GM23338 (cell line): ENCODE results near the gene TXNRD1. TPM values are rescaled to one million over a fixed set of nuclear protein-coding genes. Genes with fewer than 3 reads are reported as not detected.

Source experiments
- ATAC-seq: fragments of 200-7000 bp; cut with Tn5 transposase; 3 replicates; pipeline ENCODE4 v1.9.1; 2020
- DNase-seq: peaks from one replicate; pipeline ENCODE4 v3.0.0-alpha.2; 2015; ENCODE audit warnings: low spot score
- H2AFZ ChIP-seq: fragments of 200-600 bp; sonication (generic); 2 replicates; pipeline ENCODE4 v1.8.0; 2016; ENCODE audit warnings: antibody characterized with exemption, mild to moderate bottlenecking, moderate library complexity
- H3F3A ChIP-seq: fragments of 200-600 bp; sonication (generic); replicated peaks from 2 replicates; pipeline ENCODE4 v1.8.0; 2017; ENCODE audit warnings: antibody characterized with exemption, mixed run types, low read depth
- H3K27ac ChIP-seq: fragments of 200-600 bp; sonication (generic); 2 replicates; pipeline ENCODE4 v1.6.1; 2016; ENCODE audit warnings: low read depth
- H3K27me3 ChIP-seq: fragments of 200-600 bp; sonication (generic); 2 replicates; pipeline ENCODE4 v1.8.0; 2016; ENCODE audit warnings: mild to moderate bottlenecking, mixed run types, moderate library complexity; ENCODE audit not compliant: insufficient read depth
- H3K36me3 ChIP-seq: fragments of 200-600 bp; sonication (generic); 2 replicates; pipeline ENCODE4 v1.8.0; 2016; ENCODE audit warnings: mild to moderate bottlenecking; ENCODE audit not compliant: insufficient read depth
- H3K4me1 ChIP-seq: fragments of 200-600 bp; sonication (generic); 2 replicates; pipeline ENCODE4 v1.8.0; 2016; ENCODE audit warnings: mild to moderate bottlenecking, moderate library complexity; ENCODE audit not compliant: insufficient read depth
- H3K4me2 ChIP-seq: fragments of 200-600 bp; sonication (generic); 2 replicates; pipeline ENCODE4 v1.7.1; 2017; ENCODE audit warnings: mixed run types
- H3K4me3 ChIP-seq: fragments of 200-600 bp; sonication (generic); 2 replicates; pipeline ENCODE4 v1.6.1; 2016; ENCODE audit warnings: mixed run types
- H3K79me2 ChIP-seq: fragments of 200-600 bp; sonication (generic); replicated peaks from 2 replicates; pipeline ENCODE4 v1.8.0; 2017; ENCODE audit warnings: mild to moderate bottlenecking; ENCODE audit not compliant: insufficient read depth
- H3K9me2 ChIP-seq: fragments of 200-600 bp; sonication (generic); 2 replicates; pipeline ENCODE4 v1.8.0; 2017; ENCODE audit not compliant: insufficient read depth
- H4K20me1 ChIP-seq: fragments of 200-600 bp; sonication (generic); replicated peaks from 2 replicates; pipeline ENCODE4 v1.8.0; 2017; ENCODE audit warnings: mild to moderate bottlenecking; ENCODE audit not compliant: insufficient read depth
- H3K27ac Mint-ChIP-seq: 2 replicates; pipeline ENCODE4 v1.8.0; 2020; ENCODE audit warnings: inconsistent platforms, mild to moderate bottlenecking, moderate library complexity, mixed read lengths
- H3K27me3 Mint-ChIP-seq: 3 replicates; pipeline ENCODE4 v1.8.0; 2022; ENCODE audit warnings: low read depth, mild to moderate bottlenecking, moderate library complexity, mixed read lengths, inconsistent platforms; ENCODE audit not compliant: insufficient read depth, poor library complexity
- H3K36me3 Mint-ChIP-seq: 3 replicates; pipeline ENCODE4 v1.8.0; 2021; ENCODE audit warnings: low read depth, mild to moderate bottlenecking, inconsistent platforms, moderate library complexity, mixed read lengths
- H3K4me1 Mint-ChIP-seq: 3 replicates; pipeline ENCODE4 v1.8.0; 2020; ENCODE audit warnings: mild to moderate bottlenecking, inconsistent platforms, mixed read lengths
- H3K4me3 Mint-ChIP-seq: 3 replicates; pipeline ENCODE4 v1.8.0; 2021; ENCODE audit warnings: moderate library complexity, mild to moderate bottlenecking, inconsistent platforms, mixed read lengths
- H3K9me3 Mint-ChIP-seq: 3 replicates; pipeline ENCODE4 v1.8.0; 2020; ENCODE audit warnings: moderate library complexity, mild to moderate bottlenecking, inconsistent platforms, mixed read lengths
- CREB1 ChIP-seq: fragments of 250-450 bp; sonication (Bioruptor Pico); IDR thresholded peaks from 2 replicates; pipeline ENCODE4 v1.5.0; 2020; ENCODE audit warnings: low read depth, mild to moderate bottlenecking, moderate library complexity
- CTCF ChIP-seq, 2 experiments: fragments of 200-600 bp in 1 of 2; sonication (generic) in 1 of 2; conservative IDR thresholded peaks; 2 replicates each; pipeline versions ENCODE4 v1.5.1 to v1.6.1; 2016 to 2017; ENCODE audit warnings: antibody characterized with exemption in 2 of 2, low read depth in 2 of 2, mild to moderate bottlenecking in 2 of 2, moderate library complexity in 1 of 2
- ETS1 ChIP-seq: IDR thresholded peaks from 2 replicates; pipeline ENCODE4 v1.6.1; 2016; ENCODE audit warnings: antibody characterized with exemption
- EZH2 ChIP-seq: fragments of 200-600 bp; sonication (generic); IDR thresholded peaks from one replicate; pipeline ENCODE4 v1.8.0; 2017; ENCODE audit warnings: antibody characterized with exemption, mild to moderate bottlenecking, low read depth; ENCODE audit not compliant: unreplicated experiment
- EZH2phosphoT487 ChIP-seq: fragments of 200-600 bp; sonication (generic); IDR thresholded peaks from one replicate; pipeline ENCODE4 v1.8.1; 2018; ENCODE audit warnings: antibody characterized with exemption; ENCODE audit not compliant: unreplicated experiment
- JUNB ChIP-seq: IDR thresholded peaks from one replicate; pipeline ENCODE4 v1.6.1; 2016; ENCODE audit warnings: antibody characterized with exemption; ENCODE audit not compliant: unreplicated experiment
- NANOG ChIP-seq: IDR thresholded peaks from 2 replicates; pipeline ENCODE4 v1.6.1; 2016; ENCODE audit warnings: antibody characterized with exemption, borderline replicate concordance
- POLR2AphosphoS5 ChIP-seq: IDR thresholded peaks from 2 replicates; pipeline ENCODE4 v1.6.1; 2016; ENCODE audit warnings: antibody characterized with exemption, low read depth
- REST ChIP-seq: IDR thresholded peaks from one replicate; pipeline ENCODE4 v1.6.1; 2018; ENCODE audit warnings: antibody characterized with exemption; ENCODE audit not compliant: unreplicated experiment
- STAT1 ChIP-seq: IDR thresholded peaks from one replicate; pipeline ENCODE4 v1.6.1; 2016; ENCODE audit warnings: antibody characterized with exemption; ENCODE audit not compliant: unreplicated experiment
- ZNF114 ChIP-seq: fragments of 250-450 bp; sonication (Bioruptor Pico); IDR thresholded peaks from 2 replicates; pipeline ENCODE4 v1.5.0; 2020; ENCODE audit warnings: mild to moderate bottlenecking, moderate library complexity
- ZNF331 ChIP-seq: fragments of 250-450 bp; sonication (Bioruptor Pico); IDR thresholded peaks from 2 replicates; pipeline ENCODE4 v1.5.0; 2020; ENCODE audit warnings: low read depth, mild to moderate bottlenecking, moderate library complexity
- ZNF462 ChIP-seq: fragments of 250-450 bp; sonication (Bioruptor Pico); IDR thresholded peaks from 2 replicates; pipeline ENCODE4 v1.5.0; 2020; ENCODE audit warnings: mild to moderate bottlenecking, moderate library complexity
- polyA plus RNA-seq: library from polyadenylated mRNA; unstranded; fragments of >200 nt; fragmentation: Nextera tagmentation; extraction: Ambion mirVana; gene quantifications from 2 replicates; pipeline ENCODE4 v1.2.1, GENCODE V29; 2016
- total RNA-seq: library from RNA; depleted of rRNA; stranded (reverse); fragments of >200 nt; shearing (Covaris generic); gene quantifications from 2 replicates; pipeline ENCODE4 v1.2.3, GENCODE V29; 2014

TXNRD1 gene
- total and polyA plus RNA-seq, 2 experiments from 2014 or later = 115 to 127 TPM

GRCh38 chr12:104275689-104276088, 60.1 kb downstream of the TXNRD1 start:
- Mint-ChIP-seq H3K27ac (no peak overlapping the region), H3K4me1 (no peaks in the 10 kb centered on the region), H3K27me3 (peaks cover 4% of the 10 kb centered on the region), H3K9me3 (no peaks in the 10 kb centered on the region), H3K4me3 (no peak overlapping the region), H3K36me3 (no peaks in the 10 kb centered on the region)
- no peaks in the 10 kb centered on the region for H3K79me2 ChIP-seq
- H3K4me1 ChIP-seq = no peaks in the 10 kb centered on the region; the same call in 1 of the 2 replicates
- DNase-seq = no peak
- no peaks in the 10 kb centered on the region for H3K27me3 ChIP-seq
- no peak overlapping the region for H3K4me2 ChIP-seq
- TF ChIP-seq CREB1 (CRISPR knock-in tag) = no peak
- no peak for TF ChIP-seq ZNF114
- no peak for TF ChIP-seq ETS1
- no peak for TF ChIP-seq EZH2phosphoT487
- TF ChIP-seq STAT1 = no peak
- TF ChIP-seq ZNF462 = no peak
- no peak for TF ChIP-seq EZH2
- no peak for TF ChIP-seq ZNF331 (CRISPR knock-in tag)
- TF ChIP-seq JUNB = no peak
- TF ChIP-seq REST = no peak
- TF ChIP-seq POLR2AphosphoS5 = no peak
- TF ChIP-seq NANOG = no peak
- TF ChIP-seq CTCF (conservative IDR thresholded peaks at IDR 0.05; ENCODE audit: low read depth in 2 of 2) = no peak
- peak overlapping the region; percentile 76; the same call in 1 of the 2 replicates for H2AFZ ChIP-seq
- H3F3A ChIP-seq = no peaks in the 10 kb centered on the region
- no peaks in the 10 kb centered on the region for H4K20me1 ChIP-seq
- no peaks in the 10 kb centered on the region for H3K9me2 ChIP-seq
- H3K27ac ChIP-seq = no peak overlapping the region
- no peaks in the 10 kb centered on the region for H3K36me3 ChIP-seq
- no peak overlapping the region for H3K4me3 ChIP-seq
- no peak for ATAC-seq
